Ishikawa (cell line): ENCODE measurements around the gene PRKCZ.

Source experiments
- CEBPB ChIP-seq: IDR thresholded peaks from 2 replicates; pipeline ENCODE4 v1.6.1; 2012
- CREB1 ChIP-seq: IDR thresholded peaks from 2 replicates; pipeline ENCODE4 v1.6.1; 2012; ENCODE audit warnings: low read depth
- EGR1 ChIP-seq: IDR thresholded peaks from 2 replicates; pipeline ENCODE4 v1.6.1; 2012
- EP300 ChIP-seq: IDR thresholded peaks from 2 replicates; pipeline ENCODE4 v1.6.1; 2012; ENCODE audit warnings: borderline replicate concordance
- FOXM1 ChIP-seq: IDR thresholded peaks from 2 replicates; pipeline ENCODE4 v1.6.1; 2012; ENCODE audit warnings: low read depth, borderline replicate concordance
- NFIC ChIP-seq: IDR thresholded peaks from 2 replicates; pipeline ENCODE4 v1.6.1; 2012
- RAD21 ChIP-seq: IDR thresholded peaks from 2 replicates; pipeline ENCODE4 v1.6.1; 2012; ENCODE audit warnings: low read depth
- TAF1 ChIP-seq: IDR thresholded peaks from 2 replicates; pipeline ENCODE4 v1.6.1; 2012; ENCODE audit warnings: low read depth, mild to moderate bottlenecking
- TCF12 ChIP-seq: IDR thresholded peaks from 2 replicates; pipeline ENCODE4 v1.6.1; 2012; ENCODE audit warnings: low read depth
- TEAD4 ChIP-seq: IDR thresholded peaks from 2 replicates; pipeline ENCODE4 v1.6.1; 2012
- YY1 ChIP-seq: IDR thresholded peaks from 2 replicates; pipeline ENCODE4 v1.6.1; 2012; ENCODE audit warnings: low read depth
- ZBTB7A ChIP-seq: IDR thresholded peaks from 2 replicates; pipeline ENCODE4 v1.6.1; 2012; ENCODE audit warnings: low read depth
- TF ChIP-seq, protein P1 (sequence below): IDR thresholded peaks from 2 replicates; pipeline ENCODE4 v1.6.1; 2012
- TF ChIP-seq, protein P2 (sequence below): IDR thresholded peaks from 2 replicates; pipeline ENCODE4 v1.6.1; 2012
- TF ChIP-seq, protein P3 (sequence below): IDR thresholded peaks from 2 replicates; pipeline ENCODE4 v1.6.1; 2012; ENCODE audit warnings: low read depth, mild to moderate bottlenecking

Gene PRKCZ

DNA sequence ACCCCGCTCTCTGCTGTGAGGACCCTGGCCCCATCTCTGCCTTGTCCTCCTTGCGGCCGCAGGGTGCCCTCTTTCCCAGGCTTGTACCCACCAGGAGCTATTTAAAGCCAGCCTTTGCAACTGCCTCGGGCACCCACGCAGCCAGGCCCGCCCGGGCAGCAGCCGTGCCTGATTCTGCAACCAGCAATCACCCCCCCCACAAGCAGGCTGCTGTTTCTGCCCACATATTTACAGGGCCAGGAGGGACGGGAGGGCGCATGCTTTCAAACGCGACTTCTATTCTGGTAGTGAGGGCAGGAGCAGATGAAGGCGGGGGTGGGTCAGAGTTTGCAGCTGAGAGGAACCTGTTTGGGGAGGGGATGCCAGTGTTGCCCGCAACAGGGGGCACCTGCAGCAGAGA, 17.5 kb upstream of the PRKCZ start:
- TF ChIP-seq, protein P1, sequence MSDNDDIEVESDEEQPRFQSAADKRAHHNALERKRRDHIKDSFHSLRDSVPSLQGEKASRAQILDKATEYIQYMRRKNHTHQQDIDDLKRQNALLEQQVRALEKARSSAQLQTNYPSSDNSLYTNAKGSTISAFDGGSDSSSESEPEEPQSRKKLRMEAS: no peak
- TF ChIP-seq, protein P2, sequence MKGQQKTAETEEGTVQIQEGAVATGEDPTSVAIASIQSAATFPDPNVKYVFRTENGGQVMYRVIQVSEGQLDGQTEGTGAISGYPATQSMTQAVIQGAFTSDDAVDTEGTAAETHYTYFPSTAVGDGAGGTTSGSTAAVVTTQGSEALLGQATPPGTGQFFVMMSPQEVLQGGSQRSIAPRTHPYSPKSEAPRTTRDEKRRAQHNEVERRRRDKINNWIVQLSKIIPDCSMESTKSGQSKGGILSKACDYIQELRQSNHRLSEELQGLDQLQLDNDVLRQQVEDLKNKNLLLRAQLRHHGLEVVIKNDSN: no peak
- TF ChIP-seq TEAD4 (no peak), ZBTB7A (no peak), CREB1 (no peak), TAF1 (no peak), FOXM1 (no peak), EGR1 (no peak), EP300 (no peak), TCF12 (no peak), CEBPB (no peak), RAD21 (no peak), NFIC (no peak), YY1 (no peak)
- TF ChIP-seq, protein P3, sequence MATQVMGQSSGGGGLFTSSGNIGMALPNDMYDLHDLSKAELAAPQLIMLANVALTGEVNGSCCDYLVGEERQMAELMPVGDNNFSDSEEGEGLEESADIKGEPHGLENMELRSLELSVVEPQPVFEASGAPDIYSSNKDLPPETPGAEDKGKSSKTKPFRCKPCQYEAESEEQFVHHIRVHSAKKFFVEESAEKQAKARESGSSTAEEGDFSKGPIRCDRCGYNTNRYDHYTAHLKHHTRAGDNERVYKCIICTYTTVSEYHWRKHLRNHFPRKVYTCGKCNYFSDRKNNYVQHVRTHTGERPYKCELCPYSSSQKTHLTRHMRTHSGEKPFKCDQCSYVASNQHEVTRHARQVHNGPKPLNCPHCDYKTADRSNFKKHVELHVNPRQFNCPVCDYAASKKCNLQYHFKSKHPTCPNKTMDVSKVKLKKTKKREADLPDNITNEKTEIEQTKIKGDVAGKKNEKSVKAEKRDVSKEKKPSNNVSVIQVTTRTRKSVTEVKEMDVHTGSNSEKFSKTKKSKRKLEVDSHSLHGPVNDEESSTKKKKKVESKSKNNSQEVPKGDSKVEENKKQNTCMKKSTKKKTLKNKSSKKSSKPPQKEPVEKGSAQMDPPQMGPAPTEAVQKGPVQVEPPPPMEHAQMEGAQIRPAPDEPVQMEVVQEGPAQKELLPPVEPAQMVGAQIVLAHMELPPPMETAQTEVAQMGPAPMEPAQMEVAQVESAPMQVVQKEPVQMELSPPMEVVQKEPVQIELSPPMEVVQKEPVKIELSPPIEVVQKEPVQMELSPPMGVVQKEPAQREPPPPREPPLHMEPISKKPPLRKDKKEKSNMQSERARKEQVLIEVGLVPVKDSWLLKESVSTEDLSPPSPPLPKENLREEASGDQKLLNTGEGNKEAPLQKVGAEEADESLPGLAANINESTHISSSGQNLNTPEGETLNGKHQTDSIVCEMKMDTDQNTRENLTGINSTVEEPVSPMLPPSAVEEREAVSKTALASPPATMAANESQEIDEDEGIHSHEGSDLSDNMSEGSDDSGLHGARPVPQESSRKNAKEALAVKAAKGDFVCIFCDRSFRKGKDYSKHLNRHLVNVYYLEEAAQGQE: no peak

DNA sequence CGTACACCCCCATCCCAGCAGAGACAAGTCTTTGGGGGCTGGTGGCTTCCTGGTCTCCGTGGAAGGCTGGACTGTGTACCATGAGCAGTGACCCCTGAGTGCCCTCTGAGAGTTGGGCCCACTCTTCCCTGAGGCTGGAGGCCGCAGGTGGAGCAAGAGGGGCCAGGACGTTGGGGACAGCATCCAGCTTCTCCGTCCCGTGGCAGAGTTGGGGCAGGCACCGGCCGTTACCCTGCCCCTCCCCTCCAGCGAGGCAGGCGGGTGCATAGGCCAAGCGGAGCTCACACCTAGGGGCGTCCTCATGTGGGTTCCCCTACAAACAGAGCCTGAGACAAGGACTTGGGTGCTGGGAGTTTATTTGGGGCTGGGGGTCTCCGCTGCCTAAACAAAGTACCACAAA, 17.0 kb upstream of the PRKCZ start:
- no peak for TF ChIP-seq CEBPB
- no peak for TF ChIP-seq TCF12
- TF ChIP-seq, protein P2: no peak
- TF ChIP-seq, protein P3: no peak
- no peak for TF ChIP-seq TAF1
- TF ChIP-seq, protein P1: no peak
- TF ChIP-seq RAD21: no peak
- no peak for TF ChIP-seq YY1
- no peak for TF ChIP-seq TEAD4

DNA sequence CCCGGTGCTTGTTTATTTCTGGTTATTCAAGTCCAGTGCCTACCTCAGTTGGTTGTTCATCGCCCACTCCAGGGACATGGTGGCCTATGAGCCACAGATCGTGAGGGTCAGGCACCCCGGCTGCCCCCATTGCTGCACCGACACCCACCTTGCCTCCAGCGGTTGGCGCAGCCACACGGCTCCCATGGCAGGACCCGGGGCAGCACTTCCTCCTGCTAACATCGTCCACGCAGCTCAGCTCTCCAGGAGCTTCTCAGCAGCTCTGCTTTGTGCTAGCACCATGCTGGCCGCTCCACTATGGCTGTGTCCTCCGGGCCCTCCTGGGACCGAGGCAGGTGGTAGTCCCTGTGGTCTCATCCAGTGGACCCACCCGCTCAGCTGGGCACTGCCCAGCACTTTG, 13.9 kb upstream of the PRKCZ start:
- TF ChIP-seq CEBPB: no peak
- TF ChIP-seq TEAD4: no peak
- no peak for TF ChIP-seq RAD21
- TF ChIP-seq EGR1: no peak
- TF ChIP-seq NFIC: no peak
- TF ChIP-seq, protein P3: no peak
- TF ChIP-seq ZBTB7A: no peak
- TF ChIP-seq, protein P2: no peak
- TF ChIP-seq CREB1: no peak
- TF ChIP-seq EP300: no peak
- no peak for TF ChIP-seq TAF1
- TF ChIP-seq FOXM1: no peak
- TF ChIP-seq, protein P1: no peak
- TF ChIP-seq YY1: no peak

DNA sequence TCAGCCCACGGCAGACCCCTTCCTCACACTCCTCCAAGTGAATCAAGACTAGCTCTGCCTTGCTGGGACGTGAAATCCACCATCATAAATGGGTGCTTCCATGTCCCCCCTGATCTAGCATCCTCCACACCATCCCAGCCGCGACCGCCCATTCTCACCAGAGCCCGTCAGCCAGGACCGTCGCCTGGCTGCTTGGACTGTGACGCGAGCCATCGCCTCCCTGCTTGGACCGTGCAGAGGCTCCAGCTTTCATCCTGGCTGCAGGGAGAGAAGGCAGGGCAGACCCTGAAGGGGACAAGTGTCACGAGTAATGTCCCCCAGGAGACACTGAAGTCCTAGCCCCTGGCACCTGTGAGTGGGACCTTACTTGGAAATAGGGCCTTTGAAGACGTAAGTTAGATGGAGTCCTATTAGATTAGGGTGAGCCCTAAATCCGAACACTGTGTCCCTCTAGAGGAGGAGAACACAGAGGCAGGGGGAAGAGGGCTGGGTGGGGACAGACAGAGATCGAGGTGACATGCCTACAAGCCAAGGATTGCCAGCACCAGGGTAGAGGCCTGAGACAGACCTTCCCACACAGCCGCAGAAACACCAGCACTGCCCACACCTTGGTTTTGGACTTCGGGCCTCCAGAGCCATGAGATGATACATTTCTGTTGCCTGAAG, 12.8 kb upstream of the PRKCZ start:
- TF ChIP-seq CEBPB: no peak
- TF ChIP-seq NFIC: no peak
- TF ChIP-seq TAF1: no peak
- no peak for TF ChIP-seq TCF12
- TF ChIP-seq ZBTB7A: no peak
- TF ChIP-seq FOXM1: no peak
- TF ChIP-seq, protein P2: no peak
- TF ChIP-seq CREB1: no peak
- no peak for TF ChIP-seq TEAD4
- TF ChIP-seq RAD21: no peak
- TF ChIP-seq YY1: no peak
- TF ChIP-seq EGR1: no peak
- TF ChIP-seq, protein P3: no peak
- TF ChIP-seq EP300: no peak
- TF ChIP-seq, protein P1: no peak
